Activated naive CD4-positive, alpha-beta T cell treated with anti-CD3 and anti-CD28 coated beads, Interleukin-2, amount 50 U/mL, for 72 hours (primary cell): ENCODE results near the gene TRAPPC14. TPM values are rescaled to one million over a fixed set of nuclear protein-coding genes. Genes with fewer than 3 reads are reported as not detected.
"Not testable (repeated sequence)": the region's sequence is repeated elsewhere in the genome, so short reads cannot be mapped to it uniquely, and the experiment has no call there.

Experiments
- ATAC-seq, 2 donors: fragments of 150-1000 bp; cut with Tn5 transposase; 2 replicates each; pipeline ENCODE4 v1.10.0; 2021; ENCODE audit warnings: mild to moderate bottlenecking in 2 of 2, moderate library complexity in 2 of 2
- DNase-seq, 2 donors: peaks; one replicate each; pipeline ENCODE4 v3.0.0; 2021 to 2022; ENCODE audit warnings: low spot score in 2 of 2
- H3K27ac Mint-ChIP-seq, 2 donors: one replicate each; pipeline ENCODE4 v1.8.0; 2022; ENCODE audit warnings: mild to moderate bottlenecking in 2 of 2, mixed read lengths in 2 of 2
- H3K36me3 Mint-ChIP-seq, 2 donors: one replicate each; pipeline ENCODE4 v1.8.0; 2022; ENCODE audit warnings: mixed read lengths in 2 of 2
- H3K9me3 Mint-ChIP-seq, 2 donors: one replicate each; pipeline ENCODE4 v1.8.0; 2022; ENCODE audit warnings: mixed read lengths in 2 of 2
- total RNA-seq, 2 donors: library from RNA; stranded (reverse); gene quantifications; one replicate each; pipeline ENCODE4 v1.2.3, GENCODE V29; 2022

TRAPPC14 gene
- total RNA-seq, 2 donors from 2014 or later, result 17.1 to 32.8 TPM

- ATAC-seq, result peak; percentile 13 to 18
- no peak for DNase-seq
- peaks cover 0 to 4% of the 10 kb centered on the region in 2 donors for H3K36me3 Mint-ChIP-seq
- H3K27ac Mint-ChIP-seq, result no peak overlapping the region
- no peaks in the 10 kb centered on the region for H3K9me3 Mint-ChIP-seq
Measured at GRCh38 chr7:100141555-100141949, 17.0 kb downstream of the TRAPPC14 start.

- ATAC-seq, result peak; percentile 34 to 45
- no peak for DNase-seq
- Mint-ChIP-seq H3K36me3 (peaks cover 0 to 4% of the 10 kb centered on the region in 2 donors), H3K9me3 (no peaks in the 10 kb centered on the region), H3K27ac (no peak overlapping the region)
Measured at GRCh38 chr7:100137851-100138760, 20.4 kb downstream of the TRAPPC14 start.

GRCh38 chr7:100132697-100133151 lies 25.8 kb downstream of the TRAPPC14 start:
- H3K9me3 Mint-ChIP-seq, result no peaks in the 10 kb centered on the region
- H3K36me3 Mint-ChIP-seq, result no peaks in the 10 kb centered on the region
- peak overlapping the region in 1 of 2 donors; percentile 11 for H3K27ac Mint-ChIP-seq
- ATAC-seq, result peak; percentile 79 to 83
- peak in 1 of 2 donors; percentile 61 for DNase-seq

GRCh38 chr7:100132126-100132525 lies 26.4 kb downstream of the TRAPPC14 start:
- no peak for ATAC-seq
- Mint-ChIP-seq H3K9me3 (no peaks in the 10 kb centered on the region), H3K27ac (no peak overlapping the region), H3K36me3 (peaks cover 0 to under 1% of the 10 kb centered on the region in 2 donors)
- DNase-seq, result no peak

GRCh38 chr7:100130608-100131453 lies 27.7 kb downstream of the TRAPPC14 start:
- no peaks in the 10 kb centered on the region for H3K9me3 Mint-ChIP-seq
- peaks cover 11 to 13% of the 10 kb centered on the region in 2 donors for H3K36me3 Mint-ChIP-seq
- DNase-seq, result peak; percentile 83 to 96
- peak; percentile 21 to 24 for ATAC-seq
- H3K27ac Mint-ChIP-seq, result no peak overlapping the region

GRCh38 chr7:100130220-100130607 lies 28.3 kb downstream of the TRAPPC14 start:
- not testable (repeated sequence) for DNase-seq, ATAC-seq

GRCh38 chr7:100128637-100128963 lies 29.9 kb downstream of the TRAPPC14 start:
- ATAC-seq (no peak), DNase-seq (no peak)
- no peaks in the 10 kb centered on the region for H3K9me3 Mint-ChIP-seq
- no peak overlapping the region for H3K27ac Mint-ChIP-seq
- H3K36me3 Mint-ChIP-seq, result peaks cover 17% of the 10 kb centered on the region in 2 donors

More at GRCh38 chr7:100130220-100130607, 28.3 kb downstream of the TRAPPC14 start:
- H3K9me3 Mint-ChIP-seq, H3K27ac Mint-ChIP-seq: not testable (repeated sequence)
- peaks cover 11 to 17% of the 10 kb centered on the region in 2 donors for H3K36me3 Mint-ChIP-seq

- Mint-ChIP-seq H3K27ac (peak overlapping the region; percentile 50 to 94), H3K9me3 (no peaks in the 10 kb centered on the region), H3K36me3 (peaks cover 17% of the 10 kb centered on the region in 2 donors)
- ATAC-seq, result no peak
- DNase-seq, result peak in 1 of 2 donors; percentile 30
Measured at GRCh38 chr7:100127866-100128636, 30.5 kb downstream of the TRAPPC14 start.

- peak; percentile 78 to 81 for ATAC-seq
Measured at GRCh38 chr7:100126931-100127865, 31.3 kb downstream of the TRAPPC14 start, which contains the start of gene MBLAC1. TSS of gene MBLAC1 (plus strand) at chr7:100126967. CDS start at chr7:100127396, 429 bp downstream.

GRCh38 chr7:100126239-100126930 lies 32.1 kb downstream of the TRAPPC14 start:
- DNase-seq (no peak), ATAC-seq (peak in 1 of 2 donors; percentile 42)
- peak overlapping the region; percentile 94 to 99 for H3K27ac Mint-ChIP-seq
- peaks cover 17% of the 10 kb centered on the region in 2 donors for H3K36me3 Mint-ChIP-seq
- H3K9me3 Mint-ChIP-seq, result no peaks in the 10 kb centered on the region

More at GRCh38 chr7:100126931-100127865, 31.3 kb downstream of the TRAPPC14 start, which contains the start of gene MBLAC1:
- H3K27ac Mint-ChIP-seq, result peak within 1 kb of the TSS; percentile 94 to 99
- H3K9me3 Mint-ChIP-seq, result no peaks in the 10 kb centered on the region
- peak; percentile 85 to 94 for DNase-seq
- peaks cover 17% of the 10 kb centered on the region in 2 donors for H3K36me3 Mint-ChIP-seq

GRCh38 chr7:100124301-100125230 lies 34.0 kb downstream of the TRAPPC14 start:
- H3K27ac Mint-ChIP-seq, result peak overlapping the region in 1 of 2 donors; percentile 50
- no peak for ATAC-seq

GRCh38 chr7:100122568-100122967 lies 36.0 kb downstream of the TRAPPC14 start:
- Mint-ChIP-seq H3K27ac (no peak overlapping the region), H3K36me3 (peaks cover 24 to 33% of the 10 kb centered on the region in 2 donors), H3K9me3 (no peaks in the 10 kb centered on the region)
- ATAC-seq (no peak), DNase-seq (no peak)

More at GRCh38 chr7:100124301-100125230, 34.0 kb downstream of the TRAPPC14 start:
- H3K36me3 Mint-ChIP-seq, result peaks cover 17 to 19% of the 10 kb centered on the region in 2 donors
- DNase-seq, result no peak
- H3K9me3 Mint-ChIP-seq, result no peaks in the 10 kb centered on the region

GRCh38 chr7:100122067-100122466 lies 36.5 kb downstream of the TRAPPC14 start:
- H3K9me3 Mint-ChIP-seq, result no peaks in the 10 kb centered on the region
- H3K36me3 Mint-ChIP-seq, result peaks cover 23 to 33% of the 10 kb centered on the region in 2 donors
- no peak for ATAC-seq
- DNase-seq, result no peak
- H3K27ac Mint-ChIP-seq, result no peak overlapping the region

GRCh38 chr7:100120733-100121036 lies 37.8 kb downstream of the TRAPPC14 start:
- no peak for DNase-seq
- Mint-ChIP-seq H3K36me3 (peaks cover 13 to 19% of the 10 kb centered on the region in 2 donors), H3K9me3 (no peaks in the 10 kb centered on the region), H3K27ac (peak overlapping the region; percentile 94 to 99)
- ATAC-seq, result no peak
